Cerebellar cortex (tissue), 1 donor: ENCODE results near the gene UTP18.

ENCODE experiments used
- DNase-seq: peaks from one replicate; pipeline ENCODE4 v3.0.0-alpha.2; 2015; ENCODE audit warnings: low spot score

UTP18 gene

DNA sequence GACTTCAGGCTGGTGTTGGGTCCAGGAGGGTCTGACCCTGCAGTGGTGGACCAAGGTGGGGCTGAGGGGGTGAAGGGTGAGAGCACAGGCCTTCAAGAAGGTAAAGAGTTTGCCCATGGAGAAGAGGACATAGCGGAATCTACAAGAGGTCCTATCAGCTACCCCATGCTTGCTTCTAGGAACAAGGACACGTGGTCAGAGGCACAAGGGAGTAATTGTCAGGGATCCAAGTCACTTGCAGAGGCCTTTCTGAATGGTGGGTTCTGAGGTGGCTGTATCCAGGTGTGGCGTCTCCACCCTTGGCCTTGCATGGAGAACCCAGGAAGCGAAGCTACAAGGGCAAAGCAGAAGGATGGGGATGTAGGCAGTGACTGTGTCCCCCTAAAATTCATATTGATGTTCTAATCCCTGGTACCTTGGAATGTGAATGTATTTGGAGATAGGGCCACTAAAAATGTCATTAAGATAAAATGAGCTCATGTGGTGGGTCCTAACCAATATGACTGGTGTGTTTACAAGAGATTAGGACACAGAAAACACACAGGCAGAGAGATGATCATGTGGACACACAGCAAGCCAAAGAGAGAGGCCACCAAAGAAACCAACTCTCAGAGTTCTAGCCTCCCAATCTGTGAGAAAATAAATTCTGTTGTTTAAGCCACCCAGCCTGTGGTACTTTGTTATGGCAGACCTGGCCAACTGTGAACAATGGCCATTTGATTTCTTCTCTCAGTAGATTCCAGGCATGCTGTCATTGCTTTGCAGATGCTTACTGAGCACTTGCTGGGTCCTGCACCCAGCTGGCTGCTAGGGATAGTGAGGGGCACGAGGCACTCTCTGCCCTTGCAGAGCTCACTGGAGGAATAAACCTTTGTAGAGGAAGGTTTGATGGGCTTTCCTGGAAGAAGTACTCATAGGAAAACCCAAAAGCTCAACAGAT is 75.8 kb downstream of the UTP18 start:
- DNase-seq, result no peak

DNA sequence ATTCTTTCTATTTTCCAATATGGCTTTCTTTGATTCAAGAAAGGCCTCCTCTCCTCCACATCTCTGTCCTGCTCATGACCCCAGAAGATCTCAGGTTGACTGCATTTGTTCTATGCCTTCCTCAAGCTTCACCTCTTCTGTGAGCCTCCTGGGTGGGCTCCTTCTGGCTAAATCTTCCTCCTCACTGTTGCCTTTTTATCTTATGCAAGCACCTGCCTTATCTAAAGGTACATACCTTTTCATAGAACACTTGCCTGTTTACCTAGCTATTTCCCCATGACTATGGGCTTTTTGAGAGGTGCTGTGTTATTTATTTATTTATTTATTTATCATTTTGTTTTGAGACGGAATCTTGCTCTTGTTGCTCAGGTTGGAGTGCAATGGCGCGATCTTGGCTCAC is 81.1 kb downstream of the UTP18 start:
- DNase-seq, result no peak

DNA sequence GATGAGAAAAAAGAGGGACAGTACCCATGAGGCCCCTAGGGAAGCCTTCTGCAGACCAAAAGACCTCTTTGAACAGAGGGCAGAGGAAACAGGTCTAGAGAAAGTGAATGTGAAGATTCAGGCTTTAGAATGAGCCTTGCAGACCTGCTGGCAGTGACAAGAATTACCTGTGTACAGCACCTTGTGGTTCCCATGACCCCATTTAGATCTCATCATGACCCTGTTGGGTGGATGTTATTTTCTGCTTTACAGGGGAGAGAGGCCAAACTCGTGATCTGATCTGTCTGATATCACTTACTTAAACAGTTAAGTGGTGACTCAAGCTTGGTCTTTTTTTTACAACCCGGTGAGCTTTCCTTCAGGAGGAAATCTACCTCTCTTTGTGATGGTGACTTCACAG is 81.9 kb downstream of the UTP18 start:
- no peak for DNase-seq

DNA sequence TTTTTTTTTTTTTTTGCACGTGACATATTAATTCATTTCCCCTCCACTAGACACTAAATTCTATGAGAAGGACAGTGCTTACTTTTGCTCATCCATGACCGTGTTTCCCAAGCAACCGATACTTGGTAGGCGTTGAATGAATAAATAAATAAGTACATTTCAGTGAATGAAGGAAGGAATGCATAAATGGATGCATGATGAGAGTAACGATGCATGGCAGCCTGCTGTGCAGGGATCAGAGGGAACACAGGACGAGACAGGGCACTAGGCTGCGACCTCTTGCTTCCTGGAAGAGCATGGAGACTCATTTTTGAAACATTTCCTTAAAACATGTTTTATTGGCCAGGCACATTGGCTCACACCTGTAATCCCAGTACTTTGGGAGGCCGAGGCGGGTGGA is 84.2 kb downstream of the UTP18 start:
- DNase-seq, result no peak

DNA sequence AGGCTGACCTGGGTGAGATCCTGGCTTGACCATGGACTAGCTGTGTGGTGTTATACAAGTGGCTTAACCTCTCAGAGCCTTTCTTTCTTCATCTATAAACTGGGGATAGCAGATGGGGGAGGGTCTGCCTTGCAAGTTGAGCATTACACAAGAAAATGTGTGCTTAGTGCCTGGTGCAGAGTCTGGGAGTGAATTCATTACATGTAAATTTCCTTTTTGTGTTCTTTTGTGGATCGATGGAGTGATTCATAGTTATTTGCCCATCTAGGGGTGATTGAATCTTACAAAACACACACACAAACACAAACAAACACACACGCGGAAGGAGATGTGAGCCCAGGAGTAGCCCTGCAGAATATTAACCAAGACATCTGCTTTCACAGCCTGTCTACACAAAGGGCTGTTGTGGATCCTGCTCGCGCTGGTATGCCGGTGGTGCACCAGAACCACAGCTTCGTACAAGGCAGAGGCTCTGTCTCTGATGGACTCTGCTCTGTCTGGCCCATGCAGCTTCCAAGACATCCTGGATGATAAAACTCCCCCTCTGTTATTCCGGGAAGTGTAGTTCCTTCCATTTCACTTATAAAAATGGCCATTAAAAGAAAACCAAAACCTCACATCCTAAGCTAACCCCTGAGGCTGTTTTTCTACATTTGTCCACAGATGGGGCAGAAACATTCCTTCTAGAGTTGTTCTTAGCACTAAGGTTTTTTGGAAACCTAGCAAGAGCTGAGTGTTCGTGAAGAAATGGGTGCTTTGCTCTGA is 86.1 kb downstream of the UTP18 start:
- no peak for DNase-seq
